Inflammatory macrophage treated with lipopolysaccharide for 1 hour (primary cell): ENCODE data around the gene NPC1.
"Not testable (repeated sequence)": the region's sequence is repeated elsewhere in the genome, so short reads cannot be mapped to it uniquely, and the experiment has no call there.

Source experiments
- DNase-seq, 2 donors: peaks; one replicate each; pipeline ENCODE4 v3.0.0-alpha.2; 2020 to 2022

The NPC1 gene

DNA sequence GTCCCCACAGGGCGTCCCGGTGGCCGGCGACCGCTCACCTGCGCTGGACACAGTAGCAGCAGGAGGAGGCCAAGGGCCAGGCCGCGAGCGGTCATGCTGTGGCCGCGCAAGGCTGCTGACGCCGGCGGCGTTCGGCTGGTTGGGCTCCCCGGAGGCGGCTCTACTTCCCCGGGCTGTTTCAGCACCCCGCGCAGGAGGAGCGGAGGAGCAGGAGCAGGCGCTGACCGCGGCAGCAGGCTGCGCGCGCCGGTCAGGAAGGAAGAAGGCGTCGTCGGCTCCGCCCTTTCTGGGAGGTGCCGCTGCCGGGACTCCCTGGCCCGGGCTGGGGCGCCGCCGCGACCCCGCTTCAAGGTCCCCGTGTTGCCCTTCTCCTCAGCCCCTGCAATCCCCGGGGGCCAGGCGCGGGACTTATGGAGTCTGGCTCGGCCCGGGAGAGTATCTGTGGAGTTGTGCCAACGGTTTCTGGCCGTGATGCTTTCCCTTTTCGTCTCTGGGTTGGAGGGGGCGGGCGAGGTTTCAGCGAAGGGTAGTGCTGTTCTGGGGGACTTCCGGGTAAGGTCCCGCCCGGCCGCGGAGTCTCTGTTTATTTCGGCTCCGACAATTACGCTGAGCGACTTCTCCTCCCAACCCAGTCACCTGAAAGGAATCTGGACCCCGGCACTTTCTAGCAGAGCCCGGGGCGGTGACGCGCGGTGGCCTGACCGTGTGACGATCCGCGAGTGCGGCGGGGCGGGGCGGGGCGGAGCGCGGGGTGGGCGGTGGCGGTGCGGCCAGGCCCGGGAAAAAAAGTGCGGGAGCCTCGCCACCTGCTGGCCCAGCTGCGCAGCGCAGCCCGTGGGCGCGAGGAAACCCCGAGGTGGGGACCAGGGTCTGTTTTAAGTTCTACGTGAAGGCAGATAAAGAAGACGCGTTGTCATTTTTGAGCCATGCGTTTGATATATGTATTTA is at the start of gene NPC1:
TSS of gene NPC1 (minus strand) at position 258 of the 948 bp plus-strand sequence. CDS start at position 95, 163 bp downstream.
- peak; percentile 94 for DNase-seq

- no peak for DNase-seq
Measured at GRCh38 chr18:23636071-23636399, 49.7 kb upstream of the NPC1 start.

- DNase-seq: no peak
Measured at GRCh38 chr18:23635283-23636070, 49.2 kb upstream of the NPC1 start.

GRCh38 chr18:23634692-23635091 is 48.4 kb upstream of the NPC1 start:
- no peak for DNase-seq

DNA sequence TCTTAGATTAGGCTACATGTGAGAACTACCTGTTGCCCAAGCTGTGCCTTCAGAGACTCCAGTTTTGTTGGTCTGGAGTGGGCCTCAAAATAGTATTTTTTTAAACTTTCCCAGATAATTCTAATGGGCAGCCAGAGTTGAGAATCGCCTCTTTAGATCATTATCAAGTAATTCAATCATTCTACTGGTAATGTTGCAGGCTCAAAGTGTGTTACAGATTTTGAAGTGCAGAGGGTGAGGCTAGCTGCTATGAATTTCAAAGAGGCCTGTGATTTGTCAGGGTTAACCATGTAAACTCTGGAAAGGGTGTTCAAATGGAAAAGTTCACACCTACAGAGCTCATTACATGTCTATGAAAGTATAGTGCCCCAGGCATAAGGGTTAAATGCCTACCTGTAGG is 46.3 kb upstream of the NPC1 start:
- DNase-seq: no peak

- no peak for DNase-seq
Measured at GRCh38 chr18:23631746-23632145, 45.4 kb upstream of the NPC1 start.

DNA sequence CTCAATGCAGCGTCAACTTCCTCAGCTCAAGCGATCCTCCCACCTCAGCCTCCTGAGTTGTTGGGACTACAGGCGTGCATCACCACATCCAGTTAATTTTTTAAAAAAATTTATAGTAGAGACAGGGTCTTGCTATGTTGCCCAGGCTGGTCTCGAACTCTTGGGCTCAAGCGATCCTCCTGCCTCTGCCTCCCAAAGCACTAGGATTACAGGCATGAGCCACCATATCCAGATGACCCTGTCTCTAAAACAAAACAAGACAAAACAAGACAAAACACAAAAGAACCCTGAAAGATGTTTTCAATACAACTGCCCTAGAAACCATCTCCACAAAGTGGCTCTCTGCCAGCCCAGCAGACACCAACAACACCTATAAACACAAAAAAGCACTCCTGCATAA is 45.0 kb upstream of the NPC1 start:
- no peak for DNase-seq

DNA sequence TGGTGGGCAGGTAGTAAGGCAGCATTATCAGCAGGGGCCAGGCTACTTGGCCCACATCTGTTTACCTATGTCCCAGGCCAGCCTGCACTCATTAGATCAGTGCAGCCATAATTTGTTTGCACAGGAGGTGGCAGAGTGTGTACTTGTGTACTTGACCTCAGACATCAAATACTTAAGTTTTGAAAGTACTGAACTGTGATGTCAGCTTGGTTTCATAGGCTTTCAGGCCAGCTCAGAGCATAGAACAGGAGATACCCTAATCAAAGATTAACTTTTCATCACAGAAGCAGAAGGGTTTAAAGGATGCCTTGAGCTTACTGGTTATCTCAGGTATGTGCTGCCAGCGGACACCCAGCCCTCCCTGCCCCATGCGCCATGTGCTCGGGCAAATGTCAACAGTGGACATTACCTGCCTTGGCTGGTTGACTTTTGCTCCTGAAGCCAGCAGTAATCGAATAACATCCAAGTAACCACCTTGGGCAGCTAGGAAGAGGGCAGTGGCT is 43.2 kb upstream of the NPC1 start:
- no peak for DNase-seq

DNA sequence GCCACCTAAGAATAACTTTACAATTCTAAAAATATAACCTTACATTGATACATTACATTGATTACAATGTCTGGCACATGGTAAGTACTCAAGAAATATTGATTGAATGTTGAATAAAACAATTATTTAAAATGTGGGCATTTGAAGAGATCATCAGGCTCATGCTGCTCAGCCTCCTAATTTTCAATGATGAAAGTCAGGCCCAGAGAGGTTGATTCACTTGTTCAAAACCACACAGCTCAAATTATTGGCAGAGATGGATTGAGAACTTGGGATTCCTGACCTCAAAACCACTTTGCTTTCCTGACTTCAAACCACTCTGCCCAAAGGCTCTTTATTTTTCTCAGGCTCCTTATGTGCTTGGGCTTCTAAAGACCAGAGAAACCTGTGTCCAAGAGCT is 41.7 kb upstream of the NPC1 start:
- no peak for DNase-seq

- DNase-seq: no peak
Measured at GRCh38 chr18:23627321-23627720, 41.0 kb upstream of the NPC1 start.

DNA sequence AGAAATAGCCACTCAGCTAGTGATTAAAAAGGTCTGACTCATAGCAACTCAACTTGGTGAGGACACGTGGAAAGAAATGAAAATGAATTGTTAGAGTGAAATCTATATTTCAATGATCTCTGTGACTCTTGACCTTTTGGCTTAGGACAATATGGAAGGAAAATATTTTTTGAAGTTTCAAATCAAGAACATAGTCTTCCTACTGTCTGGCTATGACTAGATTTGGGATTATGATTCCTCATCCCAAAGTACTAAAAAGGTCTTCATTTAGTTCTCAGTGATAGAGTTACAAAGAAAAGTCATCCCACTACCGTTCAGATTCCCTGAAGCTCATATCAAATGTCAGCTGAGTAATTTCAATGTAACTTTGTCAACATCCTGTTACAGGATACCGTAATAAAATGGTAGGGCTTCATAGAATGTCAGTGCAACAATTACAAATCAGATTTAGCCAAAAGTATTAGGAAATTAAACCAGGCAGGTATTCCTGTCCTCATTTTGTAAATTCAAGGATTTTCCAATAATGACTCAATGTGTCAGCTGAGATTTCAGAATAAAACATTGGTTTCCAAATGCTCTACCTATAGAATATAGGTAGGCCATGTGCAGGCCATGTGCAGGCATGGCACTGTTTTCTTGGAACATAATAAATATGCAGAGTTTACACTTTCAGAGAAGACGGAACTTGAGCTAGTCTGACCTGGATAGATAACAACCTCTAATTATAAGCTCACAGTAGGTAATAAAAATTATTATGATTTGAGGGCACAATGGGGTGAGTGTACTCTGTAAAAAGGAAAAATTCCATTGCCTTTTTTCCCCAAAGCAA is 40.4 kb upstream of the NPC1 start:
- DNase-seq: no peak

DNA sequence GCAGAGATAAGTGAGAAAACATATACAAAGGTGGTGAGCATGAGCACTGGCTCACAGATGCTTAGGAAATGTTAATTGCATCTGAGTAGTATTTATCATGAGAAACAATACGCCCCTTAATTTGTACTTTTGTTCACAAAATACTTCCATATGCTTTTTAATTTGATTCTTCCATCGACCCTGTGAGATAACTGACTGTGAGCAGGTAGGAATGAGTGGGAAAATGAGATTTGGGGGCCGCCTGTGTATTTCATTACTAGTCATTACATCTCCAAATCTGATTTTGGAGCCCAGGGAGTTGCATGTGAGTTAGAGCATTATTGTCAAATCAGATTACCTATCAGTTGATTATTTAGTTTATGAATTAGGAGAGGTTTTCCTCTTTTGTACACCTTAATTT is 36.7 kb upstream of the NPC1 start:
- no peak for DNase-seq

DNA sequence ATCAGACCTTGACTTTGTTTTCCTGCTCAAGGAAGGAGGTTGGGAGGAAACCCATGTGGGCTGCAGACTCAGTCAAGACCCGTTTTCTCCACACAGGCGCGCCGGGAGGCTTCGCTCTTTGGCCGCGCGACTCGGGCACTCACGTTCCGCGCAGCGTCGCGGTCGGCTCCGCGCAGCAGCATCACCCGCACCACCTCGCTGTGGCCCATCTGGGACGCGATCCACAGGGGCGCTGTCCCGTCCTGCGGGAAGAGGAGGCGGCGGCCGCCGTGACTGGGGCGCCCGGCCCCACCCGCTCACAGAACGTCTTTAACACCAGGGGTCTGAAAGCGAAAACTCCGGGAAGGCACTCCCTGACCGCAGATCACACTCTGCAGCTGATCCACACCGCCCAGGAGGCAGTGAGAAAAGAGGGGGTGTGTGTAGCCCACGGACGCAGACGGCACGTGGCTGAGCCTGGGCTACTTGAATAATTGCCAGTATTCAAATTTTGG is 33.1 kb upstream of the NPC1 start:
- peak; percentile 14 to 49 for DNase-seq

DNA sequence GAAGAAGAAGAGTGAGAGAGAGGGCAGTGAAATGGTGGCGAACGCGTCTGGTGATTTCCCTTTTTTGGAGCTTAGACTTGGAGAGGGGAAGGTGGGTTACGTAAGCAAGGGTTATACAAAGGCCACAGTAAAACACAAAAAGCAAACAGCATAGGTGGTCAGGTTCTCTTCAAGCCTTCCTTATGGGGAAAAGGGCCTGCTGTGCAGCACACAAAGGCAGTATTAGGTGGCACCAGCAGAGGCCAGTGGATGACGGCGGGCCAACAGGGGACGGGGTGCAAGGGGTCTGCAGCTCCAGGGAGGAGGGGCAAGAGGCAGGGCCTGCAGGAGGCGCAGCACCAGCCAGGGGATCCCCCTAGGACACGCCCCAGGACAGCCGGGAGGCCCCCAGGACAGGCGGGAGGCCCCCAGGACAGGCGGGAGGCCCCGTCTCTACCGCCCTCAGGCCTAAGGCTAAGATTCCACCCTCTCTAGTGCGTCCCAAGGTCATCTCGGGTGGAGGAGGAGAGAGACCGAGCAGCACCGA is 32.6 kb upstream of the NPC1 start:
- peak; percentile 65 to 71 for DNase-seq

DNA sequence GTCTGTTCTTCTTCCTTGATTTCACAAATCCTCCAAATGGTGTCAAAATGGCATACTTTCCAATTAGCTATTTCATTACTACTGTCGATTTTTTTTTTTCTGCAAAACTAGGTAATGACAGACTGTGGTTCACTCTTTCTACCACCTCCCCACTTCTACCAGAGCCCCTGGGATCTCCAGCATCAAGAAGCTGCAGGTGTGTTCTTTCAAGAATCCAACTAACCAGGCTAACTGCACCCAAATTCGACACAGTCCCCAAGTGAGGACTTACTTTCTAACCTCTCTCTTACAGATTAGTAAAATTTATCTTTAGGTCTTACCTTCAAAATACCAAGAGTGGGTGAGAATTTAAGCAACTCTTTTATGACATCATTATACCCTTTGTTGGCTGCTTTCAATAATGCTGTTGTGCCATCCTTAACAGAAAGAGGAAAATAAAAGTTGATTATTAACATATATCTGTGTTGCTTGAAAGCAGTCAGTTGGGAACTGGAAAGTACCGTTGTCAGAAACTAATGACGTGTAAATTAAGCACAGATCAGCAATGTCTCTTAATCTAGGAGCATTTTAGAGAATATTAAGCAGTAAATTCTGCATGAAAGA is 31.2 kb upstream of the NPC1 start:
- DNase-seq: peak; percentile 37 to 39

GRCh38 chr18:23616258-23616657 is 30.0 kb upstream of the NPC1 start:
- peak in 1 of 2 donors; percentile 16 for DNase-seq

DNA sequence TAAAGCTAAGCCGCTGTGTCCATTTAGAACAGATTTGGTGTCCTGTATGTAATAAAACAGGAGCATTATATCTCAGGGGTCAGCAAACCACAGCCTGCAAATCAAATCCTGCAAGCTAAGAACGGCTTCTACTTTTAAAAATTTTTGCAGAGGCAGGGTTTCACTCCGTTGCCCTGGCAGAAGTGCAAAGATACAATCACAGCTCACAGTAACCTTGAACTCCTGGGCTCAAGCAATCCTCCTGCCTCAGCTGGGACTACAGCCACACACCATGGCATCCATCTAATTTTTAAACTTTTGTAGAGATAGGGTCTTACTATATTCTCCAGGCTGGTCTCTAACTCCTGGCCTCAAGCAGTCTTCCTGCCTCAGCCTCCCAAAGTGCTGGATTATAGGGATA is 28.6 kb upstream of the NPC1 start:
- no peak for DNase-seq

- DNase-seq: no peak
Measured at GRCh38 chr18:23614413-23614812, 28.1 kb upstream of the NPC1 start.

DNA sequence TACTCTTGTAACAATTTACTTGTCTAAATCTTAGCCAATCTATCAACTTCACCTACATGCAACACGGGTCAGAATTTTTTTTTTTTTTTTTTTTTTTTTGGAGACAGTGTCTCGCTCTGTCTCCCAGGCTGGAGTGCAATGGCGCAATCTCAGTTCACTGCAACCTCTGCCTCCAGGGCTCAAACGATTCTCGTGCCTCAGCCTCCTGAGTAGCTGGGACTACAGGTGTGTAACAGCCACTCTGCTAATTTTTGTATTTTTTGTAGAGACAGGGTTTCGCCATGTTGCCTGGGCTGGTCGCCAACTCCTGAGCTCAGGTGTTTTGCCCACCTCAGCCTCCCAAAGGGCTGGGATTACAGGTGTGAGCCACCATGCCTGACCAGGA is 26.8 kb upstream of the NPC1 start:
- DNase-seq: not testable (repeated sequence)

GRCh38 chr18:23612434-23613090 is 26.3 kb upstream of the NPC1 start:
- no peak for DNase-seq

GRCh38 chr18:23609390-23610023 is 23.2 kb upstream of the NPC1 start:
- DNase-seq: no peak
